HG03159 (cell line): ENCODE measurements around the gene TBX1.
"Not testable (repeated sequence)": the region's sequence is repeated elsewhere in the genome, so short reads cannot be mapped to it uniquely, and the experiment has no call there.

Source experiments
- ATAC-seq: cut with Tn5 transposase; IDR thresholded peaks from one replicate; pipeline ENCODE4 v1.9.1; 2021; ENCODE audit warnings: mild to moderate bottlenecking, moderate library complexity; ENCODE audit not compliant: unreplicated experiment

TBX1 gene

DNA sequence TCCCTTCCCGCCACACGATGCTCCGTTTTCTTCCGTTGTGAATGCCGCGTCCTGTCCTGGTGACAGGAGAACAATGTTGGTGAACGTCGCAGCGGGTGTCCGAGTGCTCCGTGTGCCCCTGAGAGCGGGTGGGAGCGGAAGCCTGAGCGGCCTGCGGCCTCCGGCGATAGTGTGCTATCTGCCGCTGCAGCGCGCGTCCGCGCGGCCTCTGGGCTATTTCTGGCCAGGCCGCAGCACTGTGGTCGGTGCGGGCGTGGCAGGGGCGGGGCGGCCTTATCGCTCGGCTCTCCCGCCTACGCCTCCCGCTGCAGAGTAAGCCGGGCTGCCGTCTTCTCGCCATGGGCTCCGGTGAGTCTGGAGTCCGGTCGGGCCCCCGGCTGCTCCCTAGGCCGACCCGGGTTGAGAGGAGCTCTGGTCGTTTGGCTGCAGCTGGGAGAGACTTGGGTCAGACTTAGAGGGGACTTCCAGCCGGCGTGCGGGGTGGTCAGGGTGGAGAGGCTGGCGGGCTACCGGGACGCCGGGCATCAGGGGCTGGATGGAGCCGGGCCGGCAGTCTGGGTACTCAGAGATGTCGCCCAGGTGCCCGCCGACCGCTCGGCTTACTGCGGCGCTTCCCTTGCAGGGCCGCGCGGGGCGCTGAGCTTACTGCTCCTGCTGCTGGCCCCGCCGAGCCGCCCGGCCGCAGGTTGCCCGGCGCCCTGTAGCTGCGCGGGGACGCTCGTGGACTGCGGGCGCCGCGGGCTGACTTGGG is 37.2 kb upstream of the TBX1 start, which contains the start of gene GP1BB:
TSS of gene GP1BB (plus strand) at position 308 of the 751 bp plus-strand sequence. CDS start at position 339, 31 bp downstream.
- no peak for ATAC-seq

DNA sequence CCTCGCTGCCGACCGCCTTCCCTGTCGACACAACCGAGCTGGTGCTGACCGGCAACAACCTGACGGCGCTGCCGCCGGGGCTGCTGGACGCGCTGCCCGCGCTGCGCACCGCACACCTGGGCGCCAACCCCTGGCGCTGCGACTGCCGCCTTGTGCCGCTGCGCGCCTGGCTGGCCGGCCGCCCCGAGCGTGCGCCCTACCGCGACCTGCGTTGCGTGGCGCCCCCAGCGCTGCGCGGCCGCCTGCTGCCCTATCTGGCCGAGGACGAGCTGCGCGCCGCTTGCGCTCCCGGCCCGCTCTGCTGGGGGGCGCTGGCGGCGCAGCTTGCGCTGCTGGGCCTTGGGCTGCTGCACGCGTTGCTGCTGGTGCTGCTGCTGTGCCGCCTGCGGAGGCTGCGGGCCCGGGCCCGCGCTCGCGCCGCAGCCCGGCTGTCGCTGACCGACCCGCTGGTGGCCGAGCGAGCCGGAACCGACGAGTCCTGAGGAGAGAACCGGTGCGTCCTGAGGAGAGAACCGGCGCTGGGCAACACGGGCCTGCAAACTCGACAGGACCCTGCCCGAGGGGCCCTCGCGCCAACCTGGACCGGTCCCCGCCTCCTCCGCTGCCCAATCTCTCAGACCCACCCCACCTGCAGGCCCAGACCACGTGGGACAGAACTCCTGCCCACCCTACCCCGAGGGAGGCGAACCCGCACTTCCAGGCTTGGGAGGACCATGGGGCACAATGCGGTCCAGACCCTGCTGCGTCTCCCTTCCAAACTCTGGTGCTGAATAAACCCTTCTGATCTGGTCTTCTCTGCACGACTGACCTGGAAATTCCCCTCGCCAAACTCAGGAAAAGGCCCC is 36.4 kb upstream of the TBX1 start:
- ATAC-seq: no peak

DNA sequence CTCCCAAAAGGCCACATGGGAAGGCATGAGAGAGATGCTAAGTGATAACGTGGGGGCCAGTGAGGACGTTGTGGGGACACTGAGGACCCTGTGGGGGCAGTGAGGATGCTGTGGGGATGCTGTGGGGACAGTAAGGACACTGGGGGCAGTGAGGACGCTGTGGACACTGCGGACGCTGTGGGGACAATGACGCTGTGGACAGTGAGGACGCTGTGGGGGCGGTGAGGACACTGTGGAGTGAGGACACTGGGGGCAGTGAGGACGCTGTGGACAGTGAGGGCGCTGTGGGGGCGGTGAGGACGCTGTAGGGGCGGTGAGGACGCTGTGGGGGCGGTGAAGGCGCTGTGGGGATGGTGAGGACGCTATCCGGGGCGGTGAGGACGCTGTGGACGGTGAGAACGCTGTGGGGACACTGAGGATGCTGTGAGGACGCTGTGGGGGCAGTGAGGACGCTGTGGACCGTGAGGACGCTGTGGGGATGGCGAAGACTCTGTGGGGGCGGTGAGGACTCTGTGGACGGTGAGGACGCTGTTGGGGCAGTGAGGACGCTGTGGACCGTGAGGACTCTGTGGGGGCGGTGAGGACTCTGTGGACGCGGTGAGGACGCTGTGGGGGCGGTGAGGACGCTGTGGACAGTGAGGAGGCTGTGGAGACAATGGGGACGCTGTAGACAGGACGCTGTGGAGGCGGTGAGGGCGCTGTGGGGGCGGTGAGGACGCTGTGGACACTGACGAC is 35.5 kb upstream of the TBX1 start:
- no peak for ATAC-seq

DNA sequence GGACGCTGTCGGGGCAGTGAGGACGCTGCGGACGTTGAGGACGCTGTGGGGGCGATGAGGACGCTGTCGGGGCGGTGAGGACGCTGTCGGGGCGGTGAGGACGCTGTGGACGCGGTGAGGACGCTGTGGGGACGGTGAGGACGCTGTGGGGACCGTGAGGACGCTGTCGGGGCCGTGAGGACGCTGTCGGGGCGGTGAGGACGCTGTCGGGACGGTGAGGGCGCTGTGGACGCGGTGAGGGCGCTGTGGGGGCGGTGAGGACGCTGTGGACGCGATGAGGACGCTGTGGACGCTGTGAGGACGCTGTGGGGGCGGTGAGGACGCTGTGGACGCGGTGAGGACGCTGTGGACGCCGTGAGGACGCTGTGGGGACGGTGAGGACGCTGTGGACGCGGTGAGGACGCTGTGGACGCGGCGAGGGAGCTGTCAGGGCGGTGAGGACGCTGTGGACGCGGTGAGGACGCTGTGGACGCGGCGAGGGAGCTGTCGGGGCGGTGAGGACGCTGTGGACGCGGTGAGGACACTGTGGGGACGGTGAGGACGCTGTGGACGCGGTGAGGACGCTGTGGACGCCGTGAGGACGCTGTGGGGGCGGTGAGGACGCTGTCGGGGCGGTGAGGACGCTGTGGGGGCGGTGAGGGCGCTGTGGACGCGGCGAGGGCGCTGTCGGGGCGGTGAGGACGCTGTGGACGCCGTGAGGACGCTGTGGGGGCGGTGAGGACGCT is 34.4 kb upstream of the TBX1 start:
- ATAC-seq: not testable (repeated sequence)

DNA sequence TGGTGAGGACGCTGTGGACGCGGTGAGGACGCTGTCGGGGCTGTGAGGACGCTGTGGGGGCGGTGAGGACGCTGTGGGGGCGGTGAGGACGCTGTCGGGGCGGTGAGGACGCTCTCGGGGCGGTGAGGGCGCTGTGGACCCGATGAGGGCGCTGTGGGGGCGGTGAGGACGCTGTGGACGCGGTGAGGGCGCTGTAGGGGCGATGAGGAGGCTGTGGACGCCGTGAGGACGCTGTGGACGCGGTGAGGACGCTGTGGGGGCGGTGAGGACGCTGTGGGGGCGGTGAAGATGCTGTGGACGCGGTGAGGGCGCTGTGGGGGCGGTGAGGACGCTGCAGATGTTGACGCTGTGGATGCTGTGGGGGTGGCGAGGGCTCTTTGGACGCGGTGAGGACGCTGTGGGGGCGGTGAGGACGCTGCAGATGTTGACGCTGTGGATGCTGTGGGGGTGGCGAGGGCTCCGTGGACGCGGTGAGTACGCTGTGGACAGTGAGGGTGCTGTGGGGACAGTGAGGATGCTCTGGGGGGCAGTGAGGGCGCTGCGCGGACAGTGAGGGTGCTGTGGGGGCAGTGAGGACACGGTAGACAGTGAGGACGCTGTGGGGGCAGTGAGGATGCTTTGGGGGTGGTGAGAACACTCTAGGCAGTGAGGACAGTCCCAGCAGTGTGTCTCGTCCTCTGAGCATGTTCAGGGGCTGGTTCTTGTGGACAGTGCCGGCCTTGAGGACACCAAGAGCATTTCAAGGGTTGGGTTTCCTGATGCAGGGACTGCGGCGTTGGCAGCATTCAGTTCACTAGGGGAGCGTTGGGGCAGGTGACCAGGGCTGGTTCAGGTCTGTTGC is 33.0 kb upstream of the TBX1 start:
- ATAC-seq: no peak

DNA sequence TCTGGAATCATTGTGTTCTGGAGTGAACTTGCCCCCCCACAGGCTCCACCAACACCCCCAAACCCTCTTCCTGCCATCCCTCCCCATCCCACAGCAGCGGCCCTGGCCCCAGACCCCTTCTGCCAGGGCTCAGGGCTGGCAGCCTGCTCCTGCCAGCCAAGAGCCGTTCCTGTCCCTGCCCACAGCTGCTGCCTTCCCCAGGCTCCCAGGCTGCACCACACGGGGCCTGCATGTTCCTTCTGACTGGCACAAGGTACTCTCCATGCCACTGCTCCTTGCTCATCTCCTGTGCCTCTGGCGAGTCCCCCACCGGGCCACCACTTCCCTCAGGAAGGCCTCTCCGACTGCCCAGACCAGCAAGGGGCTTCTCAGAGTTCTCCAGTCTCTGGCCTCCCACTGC is 32.3 kb upstream of the TBX1 start:
- ATAC-seq: no peak

DNA sequence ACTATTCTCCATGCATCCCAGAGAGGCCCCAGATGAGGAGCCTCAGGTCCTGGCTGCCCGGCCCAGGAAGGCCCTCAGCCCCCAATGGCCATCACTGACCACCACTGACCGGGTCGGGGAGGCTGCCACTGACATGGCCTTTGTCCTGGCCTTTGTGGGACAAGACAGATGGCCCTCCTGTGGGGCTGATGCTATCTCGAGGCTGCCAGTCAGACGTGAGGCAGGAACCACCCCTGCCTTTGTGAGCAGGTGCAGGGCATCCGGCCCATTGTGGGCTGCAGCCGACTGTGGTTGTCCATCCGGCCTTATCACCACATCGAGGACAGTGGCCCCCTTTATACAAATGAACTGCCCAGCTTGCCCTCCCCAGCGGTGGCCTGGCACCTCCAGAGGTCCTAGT is 31.7 kb upstream of the TBX1 start:
- no peak for ATAC-seq

DNA sequence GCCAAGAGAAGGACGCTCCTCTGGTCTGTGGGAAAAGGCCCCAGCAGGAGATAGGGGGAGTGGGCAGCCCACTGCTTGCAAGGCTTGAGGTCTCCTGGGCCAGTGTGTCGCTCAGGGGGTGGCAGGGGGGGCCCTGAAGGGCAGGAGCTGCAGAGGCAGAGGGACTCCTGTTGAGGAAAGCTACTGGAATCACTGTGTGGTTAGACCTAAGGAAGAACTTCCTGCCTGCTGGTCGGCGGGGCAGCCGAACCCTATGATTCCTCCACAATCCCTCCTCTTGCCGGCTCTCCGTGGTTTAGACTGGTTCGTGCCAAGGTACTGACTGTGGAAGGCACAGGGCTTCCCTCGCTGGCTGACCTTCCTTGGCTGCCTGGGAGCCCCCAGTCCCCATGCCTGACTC is 31.1 kb upstream of the TBX1 start:
- ATAC-seq: no peak

DNA sequence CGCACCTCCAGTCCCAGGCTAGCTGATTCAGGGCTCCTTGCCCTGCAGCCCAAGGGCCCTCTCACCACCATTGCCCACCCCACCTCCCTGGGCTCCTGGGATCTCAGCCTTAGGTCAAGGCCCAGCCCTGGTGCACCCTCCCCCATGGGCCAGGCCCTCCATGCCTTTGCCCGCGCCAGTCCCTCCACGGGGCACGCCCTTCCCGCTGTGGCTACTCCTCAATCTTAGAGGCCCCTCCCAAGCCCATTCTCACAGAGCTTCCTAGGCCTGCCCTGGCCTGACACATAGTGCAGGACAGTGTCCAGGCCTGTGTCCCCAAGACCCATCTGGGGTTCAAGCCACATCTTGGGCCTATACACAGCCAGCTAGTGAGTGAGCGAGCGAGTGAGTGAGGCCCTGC is 30.4 kb upstream of the TBX1 start:
- no peak for ATAC-seq

DNA sequence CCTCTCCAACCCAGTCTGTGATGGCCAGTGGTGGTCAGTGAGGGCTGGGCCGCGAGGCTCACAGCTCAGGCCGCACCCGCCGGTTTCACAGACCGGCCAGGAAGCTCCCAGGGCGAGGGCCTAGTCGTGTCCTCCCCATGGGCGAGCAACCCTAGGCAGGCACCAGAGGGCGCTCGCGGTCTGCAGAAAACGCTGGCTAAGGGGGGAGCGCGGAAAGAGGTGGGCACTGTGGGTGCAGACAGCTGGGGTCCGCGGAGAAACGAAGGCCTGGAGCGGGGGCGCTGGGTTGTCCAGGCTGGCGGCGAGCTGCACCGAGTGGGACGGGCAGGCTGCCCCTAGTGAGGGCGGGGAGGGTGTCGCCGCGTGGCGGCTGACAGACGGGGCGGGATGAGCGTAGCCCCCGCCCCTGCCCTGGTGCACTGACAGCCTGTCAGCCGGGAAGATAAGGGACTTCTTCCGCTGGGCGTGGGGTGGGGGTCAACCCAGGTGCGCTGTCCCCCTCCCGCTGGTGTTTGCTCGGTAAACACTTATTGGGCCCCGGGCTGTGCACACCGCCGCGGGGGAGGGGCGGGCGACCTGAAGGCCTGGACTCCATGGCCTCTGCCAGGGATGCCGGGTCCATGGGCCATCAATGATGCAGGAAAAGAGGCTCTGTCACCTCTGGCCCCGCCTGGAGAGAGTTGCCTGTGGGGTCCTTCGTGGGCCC is 29.8 kb upstream of the TBX1 start:
- ATAC-seq: no peak

DNA sequence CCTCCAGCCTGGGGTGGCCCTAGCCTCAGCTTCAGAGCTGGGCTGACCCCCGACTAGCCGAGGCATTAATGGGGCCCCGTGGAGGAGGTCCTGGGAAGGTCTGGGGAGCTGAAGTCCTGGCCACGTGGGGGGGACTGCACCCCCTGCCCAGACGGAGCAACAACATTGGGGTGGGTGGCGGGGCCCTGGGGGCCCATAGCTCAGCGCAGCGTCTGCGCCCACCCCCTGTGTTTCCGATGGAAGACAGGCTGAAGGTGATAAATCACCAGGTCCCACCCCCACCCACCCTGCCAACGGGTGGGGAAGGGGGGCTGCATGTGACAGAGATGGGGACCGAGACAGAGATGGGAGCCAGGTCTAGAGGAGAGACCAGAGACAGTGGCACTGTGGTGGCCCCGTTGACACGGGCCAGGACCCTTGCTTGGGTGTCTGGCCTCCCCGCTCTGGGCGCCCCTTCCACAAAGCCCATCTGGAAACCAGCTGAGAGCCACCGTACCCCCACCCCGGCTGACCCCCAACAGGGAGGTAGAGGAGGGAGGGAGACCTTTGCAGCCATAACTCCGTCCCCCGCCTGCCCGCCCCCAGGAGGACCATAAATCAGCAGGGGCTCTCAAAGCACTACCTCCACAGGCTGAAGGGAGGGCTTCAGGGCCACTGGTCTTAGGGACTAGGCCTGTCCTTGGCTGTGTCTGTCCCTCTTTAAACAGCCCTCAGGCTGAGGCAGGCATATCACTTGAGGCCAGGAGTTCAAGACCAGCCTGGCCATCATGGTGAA is 29.0 kb upstream of the TBX1 start:
- no peak for ATAC-seq

DNA sequence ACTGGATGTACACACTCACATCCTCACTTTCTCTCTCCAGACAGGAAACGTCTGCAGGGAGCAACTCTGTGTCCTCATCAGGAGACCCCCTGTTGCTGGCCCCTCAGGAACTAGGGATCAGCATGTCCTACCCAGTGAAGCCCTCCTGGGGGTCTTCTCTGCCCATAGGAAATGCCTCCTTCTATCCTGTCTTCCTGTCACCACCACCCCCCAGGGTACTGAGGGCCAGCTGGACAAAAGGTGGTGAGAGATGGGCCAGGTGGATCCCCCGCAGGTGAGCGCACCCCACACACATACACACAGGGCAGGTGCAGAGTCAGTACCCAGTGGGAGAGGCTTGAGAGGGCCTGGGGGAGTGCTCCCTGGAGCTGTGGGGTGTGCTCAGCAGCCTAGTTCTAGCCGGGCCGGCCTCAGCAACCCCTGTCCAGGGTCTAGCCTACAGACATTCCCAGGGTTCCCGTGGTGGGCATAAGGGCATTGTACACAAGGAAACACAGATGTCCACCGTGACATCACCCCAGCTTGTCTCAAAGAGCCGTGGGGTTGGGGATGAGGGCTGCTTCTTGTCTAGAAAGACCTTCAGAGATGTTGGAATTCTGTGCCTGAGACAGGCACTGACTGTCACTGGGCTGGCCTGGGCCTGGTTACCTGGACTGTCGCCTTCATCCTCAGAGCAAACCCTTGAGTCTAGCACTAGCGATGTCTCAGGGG is 28.0 kb upstream of the TBX1 start:
- ATAC-seq: no peak

DNA sequence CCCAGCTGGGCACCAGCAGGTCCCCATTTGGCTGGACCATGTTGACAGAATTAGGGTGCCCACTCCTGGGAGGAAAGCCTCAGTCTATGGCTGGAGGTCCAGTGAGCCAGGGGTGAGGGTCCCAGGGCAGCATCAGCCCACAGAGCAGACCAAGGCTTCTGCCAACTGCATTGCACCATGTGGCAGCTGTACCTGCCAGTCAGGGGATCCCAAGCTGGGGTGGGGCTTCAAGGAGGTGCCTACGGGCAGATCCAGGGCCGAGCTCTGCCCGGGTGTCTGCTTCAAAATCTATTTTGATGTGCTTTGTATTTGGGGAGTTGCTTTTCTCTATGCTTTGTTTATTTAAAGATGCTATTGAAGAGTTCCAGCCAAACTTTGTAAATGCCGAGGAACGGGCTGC is 26.8 kb upstream of the TBX1 start:
- no peak for ATAC-seq

DNA sequence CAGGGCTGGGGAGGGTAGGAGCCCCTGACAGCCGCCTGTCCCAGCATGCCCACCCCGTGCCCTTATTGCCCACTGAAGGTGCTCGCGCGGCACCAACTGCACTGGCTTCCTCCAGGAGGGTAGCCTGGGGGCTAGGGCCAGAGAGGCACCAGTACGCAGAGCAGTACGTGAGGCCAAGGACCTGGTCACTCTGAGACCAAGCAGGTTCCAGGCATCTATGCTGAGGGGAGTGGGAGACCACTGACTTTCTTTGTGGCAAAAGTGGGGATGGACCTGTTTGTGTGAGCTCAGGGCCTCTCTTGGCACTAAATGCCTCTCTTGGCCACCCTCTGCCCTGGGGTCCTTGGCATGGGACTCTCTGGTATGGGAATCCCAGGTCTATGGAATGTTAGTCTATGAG is 26.4 kb upstream of the TBX1 start:
- no peak for ATAC-seq

DNA sequence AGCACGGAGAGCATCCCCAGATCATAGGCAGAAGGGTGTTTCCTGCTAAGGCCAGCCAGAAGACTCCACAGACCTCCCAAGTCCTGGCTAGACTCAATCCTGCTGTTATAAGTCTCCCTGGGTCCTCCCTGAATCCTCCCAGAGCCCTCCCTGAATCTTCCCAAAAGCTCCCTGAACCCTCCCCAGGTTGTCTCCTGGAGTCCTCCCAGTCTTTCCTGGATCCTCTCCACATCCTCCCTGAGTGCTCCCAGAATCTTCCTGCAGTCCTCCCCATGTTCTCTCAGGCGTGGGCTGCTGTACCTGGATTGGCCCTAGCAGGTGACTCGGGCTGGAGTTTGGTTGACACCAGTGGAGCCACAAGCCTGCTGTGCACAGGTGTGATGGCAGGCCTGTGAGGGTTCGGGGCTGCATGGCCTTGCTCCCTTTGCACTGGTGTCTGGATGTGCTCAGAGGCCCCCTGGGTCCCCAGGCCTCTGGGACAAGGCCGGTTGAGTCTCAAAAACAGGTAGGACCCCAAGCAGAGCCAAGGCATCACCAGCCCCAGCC is 25.7 kb upstream of the TBX1 start:
- no peak for ATAC-seq

DNA sequence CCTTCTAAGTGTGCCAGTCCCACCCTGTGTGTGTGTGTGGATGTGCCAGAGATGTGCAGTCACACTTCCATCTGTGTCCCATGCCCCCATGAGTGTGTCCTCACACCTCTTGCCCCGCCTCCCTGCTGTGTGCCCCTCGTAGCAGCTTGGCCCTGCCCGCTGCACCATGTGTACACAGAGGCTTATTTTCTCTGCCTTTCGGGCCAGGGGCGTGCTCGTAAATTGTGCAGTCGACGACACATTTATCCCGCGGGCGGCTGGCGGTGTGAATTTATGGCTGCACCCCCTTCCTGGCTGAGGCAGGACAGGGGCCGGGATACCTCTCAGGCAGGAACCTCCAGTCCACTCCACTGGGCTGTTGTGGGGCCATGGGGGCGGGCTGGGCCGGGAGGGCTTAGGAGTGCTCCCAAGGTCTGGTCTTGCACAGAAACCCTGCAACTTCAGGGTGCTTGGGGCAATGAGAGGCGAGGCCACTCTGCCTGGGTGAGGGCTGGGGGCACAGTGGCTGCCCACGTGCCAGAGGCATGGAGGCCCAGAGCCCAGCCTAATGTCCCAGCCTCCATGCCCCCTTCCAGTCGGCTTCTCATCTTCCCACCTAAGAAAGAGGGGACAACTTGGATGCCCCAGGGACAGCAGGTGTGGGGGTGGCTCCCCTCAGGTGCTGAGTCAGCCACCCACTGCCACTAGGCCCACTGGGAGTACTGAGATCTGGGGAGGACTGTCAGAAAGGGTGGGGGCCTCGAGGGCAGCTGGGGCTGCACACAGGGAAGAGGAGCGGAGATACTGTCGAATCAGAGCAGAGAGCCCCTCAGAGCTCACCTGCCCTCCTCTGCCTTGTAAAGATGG is 24.7 kb upstream of the TBX1 start:
- ATAC-seq: no peak
